ENCODE data around the gene RASSF6.
"Not testable (repeated sequence)": the region's sequence is repeated elsewhere in the genome, so short reads cannot be mapped to it uniquely, and the experiment has no call there.

The RASSF6 gene

GRCh38 chr4:73576381-73576780, 43.9 kb downstream of the RASSF6 start:
- DNase-seq (ENCODE audit: low read depth), result no peak

GRCh38 chr4:73575660-73576059, 44.6 kb downstream of the RASSF6 start:
- no peak for DNase-seq (ENCODE audit: low read depth)

- DNase-seq (ENCODE audit: low read depth), result no peak
These were observed 46.3 kb downstream of the RASSF6 start for GRCh38 chr4:73573794-73574528.

GRCh38 chr4:73550865-73551264, 69.4 kb downstream of the RASSF6 start:
- DNase-seq (ENCODE audit: low read depth), result not testable (repeated sequence)

- no peak for DNase-seq (ENCODE audit: low read depth)
These were observed 75.6 kb downstream of the RASSF6 start for GRCh38 chr4:73544620-73545019.

GRCh38 chr4:73541251-73541650, 79.0 kb downstream of the RASSF6 start:
- no peak for DNase-seq (ENCODE audit: low read depth)

GRCh38 chr4:73540826-73541225, 79.4 kb downstream of the RASSF6 start:
- no peak for DNase-seq (ENCODE audit: low read depth)

GRCh38 chr4:73539386-73539785, 80.8 kb downstream of the RASSF6 start:
- no peak for DNase-seq (ENCODE audit: low read depth)

- no peak for DNase-seq (ENCODE audit: low read depth)
These were observed 82.1 kb downstream of the RASSF6 start for GRCh38 chr4:73538162-73538561.

- no peak for DNase-seq (ENCODE audit: low read depth)
These were observed 86.5 kb downstream of the RASSF6 start for GRCh38 chr4:73533515-73534422.

- DNase-seq (ENCODE audit: low read depth), result no peak
These were observed 92.1 kb downstream of the RASSF6 start for GRCh38 chr4:73528171-73528570.

GRCh38 chr4:73527196-73527595, 93.0 kb downstream of the RASSF6 start:
- no peak for DNase-seq (ENCODE audit: low read depth)

GRCh38 chr4:73525611-73526010, 94.6 kb downstream of the RASSF6 start:
- no peak for DNase-seq (ENCODE audit: low read depth)

- no peak for DNase-seq (ENCODE audit: low read depth)
These were observed 97.1 kb downstream of the RASSF6 start for GRCh38 chr4:73523126-73523525.

Measured in stimulated activated CD8-positive, alpha-beta memory T cell treated with anti-CD3 and anti-CD28 coated beads, Interleukin-7, amount 100 ng/mL, for 24 hours (primary cell).